Body of pancreas (tissue), 4 donors: ENCODE results near the gene GALNT14.

Source experiments
- POLR2A ChIP-seq, 3 donors: fragments of 450-650 bp; IDR thresholded peaks; one replicate each; pipeline ENCODE4 v1.6.1; 2016; ENCODE audit warnings: antibody characterized with exemption in 3 of 3, mild to moderate bottlenecking in 2 of 3
- TF ChIP-seq, protein P1 (sequence below), 7 experiments: fragments of 450-650 bp in 4 of 7; fragments of 200-600 bp in 3 of 7; sonication (generic) in 3 of 7; IDR thresholded peaks; one replicate each; pipeline ENCODE4 v1.5.1; 2016 to 2019; ENCODE audit warnings: antibody characterized with exemption in 7 of 7

DNA sequence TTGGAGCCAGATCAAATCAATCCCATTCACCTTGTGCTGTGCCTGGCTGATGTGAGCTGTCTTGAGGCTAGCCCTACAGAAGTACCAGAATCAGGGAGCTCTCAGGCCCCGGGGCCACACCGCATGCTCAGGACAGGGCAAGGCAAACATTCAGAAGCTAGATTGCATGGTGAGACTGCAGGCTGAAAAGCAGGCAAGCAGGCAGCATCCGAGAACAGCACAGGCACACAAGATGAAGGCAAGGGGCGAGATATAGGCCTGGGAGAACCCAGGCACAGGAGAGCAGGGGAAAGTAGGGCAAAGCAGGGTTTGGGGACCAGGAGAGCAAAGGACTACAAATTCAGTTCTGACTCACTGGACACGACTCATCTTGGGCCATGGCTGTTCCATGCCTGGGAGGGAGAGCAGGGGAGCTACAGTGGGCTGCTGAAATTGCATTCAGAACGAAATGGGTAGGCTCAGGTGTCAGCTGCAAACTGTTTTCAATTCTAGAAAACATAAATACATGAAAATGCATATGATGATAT lies 59.6 kb downstream of the GALNT14 start:
- TF ChIP-seq POLR2A (IDR thresholded peaks at IDR 0.05): no peak
- TF ChIP-seq, protein P1, sequence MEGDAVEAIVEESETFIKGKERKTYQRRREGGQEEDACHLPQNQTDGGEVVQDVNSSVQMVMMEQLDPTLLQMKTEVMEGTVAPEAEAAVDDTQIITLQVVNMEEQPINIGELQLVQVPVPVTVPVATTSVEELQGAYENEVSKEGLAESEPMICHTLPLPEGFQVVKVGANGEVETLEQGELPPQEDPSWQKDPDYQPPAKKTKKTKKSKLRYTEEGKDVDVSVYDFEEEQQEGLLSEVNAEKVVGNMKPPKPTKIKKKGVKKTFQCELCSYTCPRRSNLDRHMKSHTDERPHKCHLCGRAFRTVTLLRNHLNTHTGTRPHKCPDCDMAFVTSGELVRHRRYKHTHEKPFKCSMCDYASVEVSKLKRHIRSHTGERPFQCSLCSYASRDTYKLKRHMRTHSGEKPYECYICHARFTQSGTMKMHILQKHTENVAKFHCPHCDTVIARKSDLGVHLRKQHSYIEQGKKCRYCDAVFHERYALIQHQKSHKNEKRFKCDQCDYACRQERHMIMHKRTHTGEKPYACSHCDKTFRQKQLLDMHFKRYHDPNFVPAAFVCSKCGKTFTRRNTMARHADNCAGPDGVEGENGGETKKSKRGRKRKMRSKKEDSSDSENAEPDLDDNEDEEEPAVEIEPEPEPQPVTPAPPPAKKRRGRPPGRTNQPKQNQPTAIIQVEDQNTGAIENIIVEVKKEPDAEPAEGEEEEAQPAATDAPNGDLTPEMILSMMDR (IDR thresholded peaks at IDR 0.05): no peak
